Renal pelvis (tissue), 12 donors: Measurements from ENCODE around the gene TAF5L. TPM values are rescaled to one million over a fixed set of nuclear protein-coding genes. Genes with fewer than 3 reads are reported as not detected.

Source experiments
- DNase-seq: peaks from one replicate; pipeline ENCODE4 v3.0.0-alpha.2; 2013
- long read RNA-seq, 16 experiments: transcript quantifications; one replicate each; lab custom pipeline, GENCODE V29; 2026
- polyA plus RNA-seq, 3 donors: library from polyadenylated mRNA; unstranded; fragments of 120-200 nt; gene quantifications; one replicate each; pipeline ENCODE4 v1.2.1, GENCODE V29; 2013; ENCODE audit not compliant: insufficient read length in 3 of 3

The TAF5L gene
- polyA plus RNA-seq: 10 to 100 TPM; 17.8 to 20.5 (median 18.8) TPM
- long read RNA-seq, donor 1, full-length matches to known transcripts: 3 of 3 reads
- long read RNA-seq, donor 1, partial matches to known transcripts: 0 of 3 reads
- long read RNA-seq, donor 1, other reads (novel, unspliced or antisense): 0 of 3 reads
- long read RNA-seq, donor 2, full-length matches to known transcripts: 9 of 9 reads
- long read RNA-seq, donor 2, partial matches to known transcripts: 0 of 9 reads
- long read RNA-seq, donor 2, other reads (novel, unspliced or antisense): 0 of 9 reads
- long read RNA-seq, donor 3, full-length matches to known transcripts: 3 of 3 reads
- long read RNA-seq, donor 3, partial matches to known transcripts: 0 of 3 reads
- long read RNA-seq, donor 3, other reads (novel, unspliced or antisense): 0 of 3 reads
- long read RNA-seq, donor 4, full-length matches to known transcripts: 6 of 6 reads
- long read RNA-seq, donor 4, partial matches to known transcripts: 0 of 6 reads
- long read RNA-seq, donor 4, other reads (novel, unspliced or antisense): 0 of 6 reads
- long read RNA-seq, donor 5, partial matches to known transcripts: 0 of 1 reads
- long read RNA-seq, donor 5, other reads (novel, unspliced or antisense): 0 of 1 reads
- long read RNA-seq, donor 6, full-length matches to known transcripts: 9 of 9 reads
- long read RNA-seq, donor 6, partial matches to known transcripts: 0 of 9 reads
- long read RNA-seq, donor 6, other reads (novel, unspliced or antisense): 0 of 9 reads
- long read RNA-seq, donor 7, full-length matches to known transcripts: 6 of 13 reads
- long read RNA-seq, donor 7, partial matches to known transcripts: 7 of 13 reads
- long read RNA-seq, donor 7, other reads (novel, unspliced or antisense): 0 of 13 reads
- long read RNA-seq, donor 8, full-length matches to known transcripts: 3 of 3 reads
- long read RNA-seq, donor 8, partial matches to known transcripts: 0 of 3 reads
- long read RNA-seq, donor 8, other reads (novel, unspliced or antisense): 0 of 3 reads
- long read RNA-seq, donor 9, full-length matches to known transcripts: 4 of 11 reads
- long read RNA-seq, donor 9, partial matches to known transcripts: 7 of 11 reads
- long read RNA-seq, donor 9, other reads (novel, unspliced or antisense): 0 of 11 reads
- long read RNA-seq, donor 10, full-length matches to known transcripts: 3 of 3 reads
- long read RNA-seq, donor 10, partial matches to known transcripts: 0 of 3 reads
- long read RNA-seq, donor 10, other reads (novel, unspliced or antisense): 0 of 3 reads
- long read RNA-seq, donor 11, partial matches to known transcripts: 8 of 10 reads
- long read RNA-seq, donor 11, other reads (novel, unspliced or antisense): 0 of 10 reads
- long read RNA-seq, donor 12, full-length matches to known transcripts: 3 of 3 reads
- long read RNA-seq, donor 12, partial matches to known transcripts: 0 of 3 reads
- long read RNA-seq, donor 12, other reads (novel, unspliced or antisense): 0 of 3 reads
- long read RNA-seq, donor 13, partial matches to known transcripts: 0 of 2 reads
- long read RNA-seq, donor 13, other reads (novel, unspliced or antisense): 0 of 2 reads
- long read RNA-seq, donor 14: 0 reads
- long read RNA-seq, donor 15, full-length matches to known transcripts: 7 of 7 reads
- long read RNA-seq, donor 15, partial matches to known transcripts: 0 of 7 reads
- long read RNA-seq, donor 15, other reads (novel, unspliced or antisense): 0 of 7 reads
- long read RNA-seq, donor 16, full-length matches to known transcripts: 4 of 10 reads
- long read RNA-seq, donor 16, partial matches to known transcripts: 6 of 10 reads
- long read RNA-seq, donor 16, other reads (novel, unspliced or antisense): 0 of 10 reads

- DNase-seq: peak; percentile 90
These were observed at the start of gene TAF5L, which contains the start of gene URB2 for GRCh38 chr1:229625915-229626831. Gene TAF5L, minus strand, starts transcription at chr1:229626122. Its CDS starts 11,640 bp downstream, at chr1:229614482. Gene URB2, plus strand, starts transcription at chr1:229626247. Its CDS starts 1,387 bp downstream, at chr1:229627634.

GRCh38 chr1:229675396-229675795 is 49.5 kb upstream of the TAF5L start:
- no peak for DNase-seq

- DNase-seq: no peak
These were observed 48.1 kb upstream of the TAF5L start for GRCh38 chr1:229674042-229674441.

GRCh38 chr1:229672246-229672645 is 46.3 kb upstream of the TAF5L start:
- no peak for DNase-seq

GRCh38 chr1:229671310-229671709 is 45.4 kb upstream of the TAF5L start:
- DNase-seq: no peak

- no peak for DNase-seq
These were observed 43.4 kb upstream of the TAF5L start for GRCh38 chr1:229669333-229669732.

GRCh38 chr1:229666585-229666984 is 40.7 kb upstream of the TAF5L start:
- DNase-seq: no peak

- no peak for DNase-seq
These were observed 40.1 kb upstream of the TAF5L start for GRCh38 chr1:229665912-229666558.

- DNase-seq: no peak
These were observed 38.3 kb upstream of the TAF5L start for GRCh38 chr1:229664133-229664689.

- no peak for DNase-seq
These were observed 36.0 kb upstream of the TAF5L start for GRCh38 chr1:229661897-229662296.

GRCh38 chr1:229661022-229661877 is 35.3 kb upstream of the TAF5L start:
- peak; percentile 43 for DNase-seq

- DNase-seq: no peak
These were observed 32.3 kb upstream of the TAF5L start for GRCh38 chr1:229657993-229658755.

- DNase-seq: no peak
These were observed 29.9 kb upstream of the TAF5L start for GRCh38 chr1:229655781-229656180.

- DNase-seq: no peak
These were observed 27.5 kb upstream of the TAF5L start for GRCh38 chr1:229653420-229653819.

GRCh38 chr1:229651546-229651945 is 25.6 kb upstream of the TAF5L start:
- no peak for DNase-seq

GRCh38 chr1:229650045-229650444 is 24.1 kb upstream of the TAF5L start:
- no peak for DNase-seq

GRCh38 chr1:229648406-229648805 is 22.5 kb upstream of the TAF5L start:
- DNase-seq: no peak
